Astrocyte of the cerebellum (primary cell): ENCODE measurements around the gene DBN1.

Experiments used
- DNase-seq: peaks from one replicate; pipeline ENCODE4 v3.0.0-alpha.2; 2011; ENCODE audit warnings: low read depth
- H3K4me3 ChIP-seq: 2 replicates; pipeline ENCODE4 v1.5.1; 2011; ENCODE audit warnings: mild to moderate bottlenecking, low read depth, low read length, moderate library complexity
- CTCF ChIP-seq: IDR thresholded peaks from 2 replicates; pipeline ENCODE4 v1.5.1; 2012; ENCODE audit warnings: low read length, low read depth, moderate library complexity, mild to moderate bottlenecking; ENCODE audit errors: missing control alignments
- in situ Hi-C: cut with HindIII; loops from 2 replicates; pipeline ENCODE4 v1.10.0; 2017; ENCODE audit warnings: low sequenced_read_pairs

DBN1 gene

GRCh38 chr5:177478711-177479646, 5.5 kb upstream of the DBN1 start:
- DNase-seq: no peak
- H3K4me3 ChIP-seq: no peak overlapping the region
- TF ChIP-seq CTCF: no peak
- in situ Hi-C loops: no loop called here

GRCh38 chr5:177477701-177478477, 4.5 kb upstream of the DBN1 start:
- no peak for TF ChIP-seq CTCF
- H3K4me3 ChIP-seq: no peak overlapping the region
- DNase-seq: no peak
- in situ Hi-C loops: no loop called here

GRCh38 chr5:177476531-177477233, 3.2 kb upstream of the DBN1 start:
- DNase-seq: no peak
- in situ Hi-C loops: no loop called here
- TF ChIP-seq CTCF: no peak
- H3K4me3 ChIP-seq: no peak overlapping the region

- in situ Hi-C loops: no loop called here
- no peak for TF ChIP-seq CTCF
- H3K4me3 ChIP-seq: no peak overlapping the region
- DNase-seq: no peak
Observed at GRCh38 chr5:177475563-177476427, 2.4 kb upstream of the DBN1 start.

- no peak overlapping the region for H3K4me3 ChIP-seq
- in situ Hi-C loops: no loop called here
- TF ChIP-seq CTCF: no peak
Observed at GRCh38 chr5:177474846-177475562, 1.6 kb upstream of the DBN1 start.

More at GRCh38 chr5:177474846-177475562, 1.6 kb upstream of the DBN1 start:
- DNase-seq: no peak
